ENCODE measurements around the gene TTYH1.

DNA sequence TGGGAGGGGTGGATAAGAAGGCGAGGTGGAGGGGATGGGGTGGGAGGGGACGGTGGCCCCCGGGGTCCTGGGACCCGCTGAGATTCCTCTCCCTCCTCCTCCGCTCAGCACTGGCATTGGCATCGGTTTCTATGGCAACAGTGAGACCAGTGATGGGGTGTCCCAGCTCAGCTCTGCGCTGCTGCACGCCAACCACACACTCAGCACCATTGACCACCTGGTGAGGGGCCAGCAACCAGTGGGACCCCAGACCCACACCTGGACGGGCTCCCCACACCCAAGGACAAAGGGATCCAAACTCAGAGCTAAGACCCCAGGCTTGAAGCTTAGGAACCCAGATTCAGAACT lies 5.9 kb downstream of the TTYH1 start:
- TF ChIP-seq CEBPB (IDR thresholded peaks at IDR 0.05; ENCODE audit: low read depth, low read length): no peak
- no peak for TF ChIP-seq RFX5 (IDR thresholded peaks at IDR 0.05; ENCODE audit: low read depth, low read length)

Data from IMR-90 (cell line).